Measurements from ENCODE around the gene FAM131B. TPM values are rescaled to one million over a fixed set of nuclear protein-coding genes. Genes with fewer than 3 reads are reported as not detected.

FAM131B gene
- total RNA-seq, 2 donors from 2014 or later = 0.85 to 1.1 TPM

DNA sequence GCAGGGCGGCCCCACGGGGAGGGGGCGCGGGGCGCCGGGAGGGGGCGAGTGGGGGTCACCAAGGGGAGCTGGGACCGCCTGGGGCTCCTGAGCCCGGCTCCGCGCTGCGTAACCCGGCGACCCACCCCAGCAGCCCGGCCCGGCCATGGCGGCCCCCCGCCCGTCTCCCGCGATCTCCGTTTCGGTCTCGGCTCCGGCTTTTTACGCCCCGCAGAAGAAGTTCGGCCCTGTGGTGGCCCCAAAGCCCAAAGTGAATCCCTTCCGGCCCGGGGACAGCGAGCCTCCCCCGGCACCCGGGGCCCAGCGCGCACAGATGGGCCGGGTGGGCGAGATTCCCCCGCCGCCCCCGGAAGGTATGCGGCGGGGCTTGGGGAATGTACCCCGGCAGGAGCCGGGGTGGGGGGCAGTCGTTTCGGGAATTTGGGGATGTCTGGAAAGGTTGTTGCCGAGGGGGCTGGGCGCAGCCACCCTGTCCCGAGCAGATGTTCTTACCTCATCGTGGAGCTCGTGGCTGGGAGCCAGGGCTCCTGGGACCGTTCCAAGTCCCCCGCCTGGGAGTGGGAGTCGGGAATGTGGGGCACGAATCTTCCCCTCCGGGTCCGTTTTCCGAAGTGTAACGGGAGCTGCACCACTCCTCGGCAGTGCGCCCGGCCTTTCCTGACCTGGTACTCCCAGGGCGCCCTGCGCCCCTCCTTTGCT is 19.1 kb upstream of the FAM131B start:
- no peak overlapping the region for H3K4me3 Mint-ChIP-seq
- peaks cover 26% of the 10 kb centered on the region for H3K36me3 Mint-ChIP-seq (ENCODE audit: low read depth)
- no peak overlapping the region for H3K27ac Mint-ChIP-seq
- ATAC-seq (replicated peaks) = peak; percentile 3
- H3K27me3 Mint-ChIP-seq = no peaks in the 10 kb centered on the region
- no peaks in the 10 kb centered on the region for H3K9me3 Mint-ChIP-seq
- peaks cover 20% of the 10 kb centered on the region for H3K4me1 Mint-ChIP-seq

- H3K36me3 Mint-ChIP-seq (ENCODE audit: low read depth) = peaks cover 26% of the 10 kb centered on the region
- peak within 1 kb of the TSS; percentile 97 for H3K27ac Mint-ChIP-seq
- ATAC-seq (replicated peaks) = peak; percentile 85
- H3K9me3 Mint-ChIP-seq = no peaks in the 10 kb centered on the region
- peak within 1 kb of the TSS; percentile 98 for H3K4me3 Mint-ChIP-seq
- H3K27me3 Mint-ChIP-seq = no peaks in the 10 kb centered on the region
- peaks cover 22% of the 10 kb centered on the region for H3K4me1 Mint-ChIP-seq
Measured at GRCh38 chr7:143380646-143381426, 18.3 kb upstream of the FAM131B start, which contains the start of gene ZYX. Gene ZYX, plus strand, starts transcription at chr7:143381345. Its CDS starts 227 bp downstream, at chr7:143381572.

DNA sequence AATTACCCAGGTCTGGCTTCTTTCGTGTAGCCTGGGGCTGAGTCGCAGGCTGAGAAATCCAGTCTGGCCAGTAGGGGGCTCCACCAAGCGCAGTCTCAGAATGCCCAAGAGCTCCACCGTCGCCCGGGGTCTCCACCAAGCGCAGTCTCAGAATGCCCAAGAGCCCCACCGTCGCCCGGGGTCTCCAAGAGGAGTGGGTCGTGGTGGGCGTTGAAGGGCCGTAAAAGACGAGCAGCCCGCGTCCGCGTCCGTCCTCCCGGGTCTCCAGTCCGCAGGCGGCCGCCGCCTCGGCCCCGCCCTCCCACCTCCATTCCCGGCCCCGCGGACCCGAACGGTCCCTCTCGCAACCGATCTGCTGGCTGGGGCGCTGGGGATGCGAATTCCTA is 17.7 kb upstream of the FAM131B start:
- Mint-ChIP-seq H3K9me3 (no peaks in the 10 kb centered on the region), H3K27me3 (no peaks in the 10 kb centered on the region), H3K4me1 (peaks cover 28% of the 10 kb centered on the region), H3K27ac (peak overlapping the region; percentile 97), H3K36me3 (ENCODE audit: low read depth) (peaks cover 26% of the 10 kb centered on the region), H3K4me3 (peak overlapping the region; percentile 98)
- peak; percentile 54 for ATAC-seq (replicated peaks)

- Mint-ChIP-seq H3K4me1 (peaks cover 33% of the 10 kb centered on the region), H3K36me3 (ENCODE audit: low read depth) (peaks cover 26% of the 10 kb centered on the region), H3K27me3 (no peaks in the 10 kb centered on the region), H3K4me3 (peak overlapping the region; percentile 98), H3K9me3 (no peaks in the 10 kb centered on the region), H3K27ac (peak overlapping the region; percentile 97)
- peak; percentile 1 for ATAC-seq (replicated peaks)
Measured at GRCh38 chr7:143379611-143380259, 17.2 kb upstream of the FAM131B start.

GRCh38 chr7:143376396-143376795 is 13.9 kb upstream of the FAM131B start:
- Mint-ChIP-seq H3K4me3 (peak overlapping the region; percentile 62), H3K9me3 (no peaks in the 10 kb centered on the region), H3K27me3 (no peaks in the 10 kb centered on the region), H3K36me3 (ENCODE audit: low read depth) (peaks cover 11% of the 10 kb centered on the region), H3K4me1 (peaks cover 58% of the 10 kb centered on the region), H3K27ac (peak overlapping the region; percentile 92)
- ATAC-seq (replicated peaks) = no peak

DNA sequence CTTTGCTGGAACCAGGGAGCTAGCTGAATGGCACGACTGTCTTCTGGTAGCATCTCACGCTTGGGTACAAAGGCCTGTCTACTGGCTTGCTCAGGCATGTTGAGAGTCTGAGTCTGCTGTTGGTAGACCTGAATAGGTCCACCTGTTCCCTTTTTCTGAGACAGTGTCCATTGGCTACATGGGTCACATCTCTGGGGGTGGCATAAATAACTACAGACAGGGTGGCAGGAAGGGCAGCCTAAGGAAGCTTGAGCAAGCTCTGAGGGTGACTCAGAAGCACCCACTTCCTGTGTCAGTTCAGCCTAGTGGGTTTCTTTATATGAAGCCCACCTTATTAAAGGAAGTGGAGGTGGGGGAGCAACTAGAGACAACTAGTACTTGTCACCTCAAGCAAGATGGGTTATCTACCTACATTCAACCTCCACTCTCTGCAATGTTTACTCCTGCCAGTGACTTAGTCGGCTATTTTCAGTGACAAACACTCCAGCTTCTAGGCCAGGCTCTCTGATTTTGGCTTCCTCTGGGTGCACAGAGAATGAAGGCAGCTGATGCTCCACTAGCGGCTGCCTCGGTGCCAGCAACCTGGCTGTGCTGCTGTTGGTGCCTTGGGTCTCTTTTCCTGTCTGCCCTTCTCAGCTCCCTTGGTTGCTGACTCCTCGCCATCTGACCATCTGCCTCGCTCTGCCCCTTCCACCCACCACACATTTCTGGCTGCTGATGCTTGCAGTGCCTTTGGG is 13.0 kb upstream of the FAM131B start:
- no peaks in the 10 kb centered on the region for H3K9me3 Mint-ChIP-seq
- peak overlapping the region; percentile 62 for H3K4me3 Mint-ChIP-seq
- H3K27ac Mint-ChIP-seq = peak overlapping the region; percentile 92
- peaks cover 11% of the 10 kb centered on the region for H3K36me3 Mint-ChIP-seq (ENCODE audit: low read depth)
- no peaks in the 10 kb centered on the region for H3K27me3 Mint-ChIP-seq
- peak; percentile 48 for ATAC-seq (replicated peaks)
- peaks cover 58% of the 10 kb centered on the region for H3K4me1 Mint-ChIP-seq

GRCh38 chr7:143374561-143374960 is 12.0 kb upstream of the FAM131B start:
- Mint-ChIP-seq H3K9me3 (no peaks in the 10 kb centered on the region), H3K36me3 (ENCODE audit: low read depth) (peaks cover 5% of the 10 kb centered on the region), H3K4me1 (peaks cover 58% of the 10 kb centered on the region), H3K27me3 (no peaks in the 10 kb centered on the region), H3K4me3 (peak overlapping the region; percentile 62), H3K27ac (peak overlapping the region; percentile 92)
- no peak for ATAC-seq (replicated peaks)

- ATAC-seq (replicated peaks) = no peak
- Mint-ChIP-seq H3K27me3 (no peaks in the 10 kb centered on the region), H3K9me3 (no peaks in the 10 kb centered on the region), H3K27ac (peak overlapping the region; percentile 73), H3K36me3 (ENCODE audit: low read depth) (no peaks in the 10 kb centered on the region), H3K4me3 (no peak overlapping the region), H3K4me1 (peaks cover 48% of the 10 kb centered on the region)
Measured at GRCh38 chr7:143373255-143373794, 10.8 kb upstream of the FAM131B start.

GRCh38 chr7:143372070-143372469 is 9.6 kb upstream of the FAM131B start:
- ATAC-seq (replicated peaks) = peak; percentile 89
- Mint-ChIP-seq H3K4me3 (peak overlapping the region; percentile 55), H3K9me3 (no peaks in the 10 kb centered on the region), H3K27ac (peak overlapping the region; percentile 86), H3K4me1 (peaks cover 40% of the 10 kb centered on the region), H3K36me3 (ENCODE audit: low read depth) (no peaks in the 10 kb centered on the region), H3K27me3 (no peaks in the 10 kb centered on the region)

- Mint-ChIP-seq H3K9me3 (no peaks in the 10 kb centered on the region), H3K27ac (peak overlapping the region; percentile 15), H3K4me1 (peaks cover 28% of the 10 kb centered on the region), H3K4me3 (no peak overlapping the region), H3K27me3 (peaks cover 2% of the 10 kb centered on the region), H3K36me3 (ENCODE audit: low read depth) (no peaks in the 10 kb centered on the region)
- ATAC-seq (replicated peaks) = no peak
Measured at GRCh38 chr7:143369678-143370651, 7.5 kb upstream of the FAM131B start.

- no peak for ATAC-seq (replicated peaks)
- Mint-ChIP-seq H3K27ac (no peak overlapping the region), H3K4me3 (no peak overlapping the region), H3K4me1 (peaks cover 17% of the 10 kb centered on the region), H3K27me3 (peaks cover 16% of the 10 kb centered on the region), H3K9me3 (no peaks in the 10 kb centered on the region), H3K36me3 (ENCODE audit: low read depth) (no peaks in the 10 kb centered on the region)
Measured at GRCh38 chr7:143368387-143368786, 5.9 kb upstream of the FAM131B start.

DNA sequence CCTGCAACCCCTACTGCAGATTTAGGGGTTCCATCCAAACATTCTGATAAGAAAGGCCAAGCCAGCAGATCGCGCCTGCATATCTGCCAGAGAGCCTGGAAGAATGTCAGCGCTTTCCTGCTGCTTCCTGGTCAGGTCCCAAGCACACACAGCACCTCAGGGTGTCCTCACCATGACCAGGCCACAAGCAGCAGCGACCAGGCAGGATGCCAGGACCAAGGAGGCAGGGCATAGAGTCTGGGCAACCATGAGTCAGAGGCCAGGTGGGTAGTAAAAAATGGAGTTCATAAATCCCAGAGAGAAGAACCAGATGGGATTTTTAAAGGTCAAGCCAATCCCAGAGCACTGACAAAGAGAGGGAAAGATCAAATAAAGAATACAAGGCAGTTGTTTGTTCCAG is 5.5 kb upstream of the FAM131B start:
- Mint-ChIP-seq H3K4me3 (no peak overlapping the region), H3K27me3 (peaks cover 20% of the 10 kb centered on the region), H3K9me3 (no peaks in the 10 kb centered on the region), H3K27ac (no peak overlapping the region), H3K4me1 (peaks cover 17% of the 10 kb centered on the region), H3K36me3 (ENCODE audit: low read depth) (no peaks in the 10 kb centered on the region)
- ATAC-seq (replicated peaks) = no peak
